HepG2 (cell line): Measurements from ENCODE around the gene POLE3. TPM values are rescaled to one million over a fixed set of nuclear protein-coding genes. Genes with fewer than 3 reads are reported as not detected.

Experiments used
- BRF2 ChIP-seq: sonication (generic); formaldehyde crosslinking; IDR thresholded peaks from 2 replicates; pipeline ENCODE4 v1.8.1; 2022; ENCODE audit warnings: mild to moderate bottlenecking, missing genetic modification reagents
- ELF3 ChIP-seq: IDR thresholded peaks from 2 replicates; pipeline ENCODE4 v1.6.1; 2016; ENCODE audit warnings: missing genetic modification reagents, missing compliant biosample characterization
- JARID2 ChIP-seq: sonication (generic); formaldehyde crosslinking; IDR thresholded peaks from 2 replicates; pipeline ENCODE4 v1.8.1; 2023; ENCODE audit warnings: missing genetic modification reagents, inconsistent platforms; ENCODE audit not compliant: insufficient replicate concordance
- KLF12 ChIP-seq: sonication (generic); formaldehyde crosslinking; IDR thresholded peaks from 2 replicates; pipeline ENCODE4 v1.4.0; 2020; ENCODE audit warnings: missing genetic modification reagents, borderline replicate concordance
- MATR3 ChIP-seq: sonication (generic); formaldehyde crosslinking; IDR thresholded peaks from 2 replicates; pipeline ENCODE4 v1.4.0; 2020; ENCODE audit warnings: missing genetic modification reagents
- MIER3 ChIP-seq: IDR thresholded peaks from 2 replicates; pipeline ENCODE4 v1.6.1; 2016; ENCODE audit warnings: missing compliant biosample characterization, borderline replicate concordance
- NPAS2 ChIP-seq: sonication (generic); formaldehyde crosslinking; IDR thresholded peaks from 2 replicates; pipeline ENCODE4 v1.8.0; 2022; ENCODE audit warnings: mild to moderate bottlenecking, missing genetic modification reagents, borderline replicate concordance
- PAWR ChIP-seq: sonication (generic); formaldehyde crosslinking; IDR thresholded peaks from 2 replicates; pipeline ENCODE4 v1.4.0; 2020; ENCODE audit warnings: missing genetic modification reagents, mild to moderate bottlenecking, borderline replicate concordance
- PPARG ChIP-seq: conservative IDR thresholded peaks from 2 replicates; pipeline ENCODE4 v1.6.1; 2016; ENCODE audit warnings: missing biosample characterization, missing genetic modification reagents
- SOX13 ChIP-seq, 3 experiments: fragments of 450-650 bp in 1 of 3; sonication (generic) in 1 of 3; formaldehyde crosslinking in 1 of 3; IDR thresholded peaks in 2 of 3; conservative IDR thresholded peaks in 1 of 3; 2 replicates each; pipeline versions ENCODE4 v1.5.0 to v1.6.1; 2016 to 2020; ENCODE audit warnings: antibody characterized with exemption in 1 of 3, mild to moderate bottlenecking in 1 of 3, missing compliant biosample characterization in 1 of 3, missing genetic modification reagents in 1 of 3, moderate library complexity in 1 of 3
- SP4 ChIP-seq: sonication (generic); formaldehyde crosslinking; IDR thresholded peaks from 2 replicates; pipeline ENCODE4 v1.8.1; 2023; ENCODE audit warnings: mild to moderate bottlenecking, missing genetic modification reagents
- SP5 ChIP-seq: IDR thresholded peaks from 2 replicates; pipeline ENCODE4 v1.6.1; 2016; ENCODE audit warnings: low read depth, borderline replicate concordance
- TCF7 ChIP-seq: sonication (generic); IDR thresholded peaks from 2 replicates; pipeline ENCODE4 v1.6.1; 2016; ENCODE audit warnings: antibody characterized with exemption, low read depth
- TFAP4 ChIP-seq: sonication (generic); IDR thresholded peaks from 2 replicates; pipeline ENCODE4 v1.6.1; 2016; ENCODE audit warnings: low read depth, borderline replicate concordance
- TFDP2 ChIP-seq: sonication (generic); formaldehyde crosslinking; IDR thresholded peaks from 2 replicates; pipeline ENCODE4 v1.4.0; 2020; ENCODE audit warnings: missing genetic modification reagents
- UBTF ChIP-seq: sonication (generic); formaldehyde crosslinking; IDR thresholded peaks from 2 replicates; pipeline ENCODE4 v1.4.0; 2020; ENCODE audit warnings: mild to moderate bottlenecking, missing genetic modification reagents
- ZNF333 ChIP-seq: sonication (generic); formaldehyde crosslinking; IDR thresholded peaks from 2 replicates; pipeline ENCODE4 v1.4.0; 2020; ENCODE audit warnings: mild to moderate bottlenecking, missing genetic modification reagents, borderline replicate concordance
- ZNF609 ChIP-seq: sonication (generic); formaldehyde crosslinking; IDR thresholded peaks from 2 replicates; pipeline ENCODE4 v1.4.0; 2020; ENCODE audit warnings: mild to moderate bottlenecking, missing genetic modification reagents, borderline replicate concordance
- polyA plus RNA-seq, 8 experiments: library from polyadenylated mRNA; depleted of rRNA in 3 of 8; stranded (reverse) in 7 of 8; unstranded in 1 of 8; fragments of >200 nt; fragmentation: Illumina TruSeq in 4 of 8; extraction: Trizol in 4 of 8; gene quantifications; 2 replicates each; pipeline versions ENCODE4 v1.2.1 to v1.2.3, GENCODE V29; 2011 to 2016; ENCODE audit warnings: low read depth in 4 of 8, missing spikeins in 1 of 8, mixed read lengths in 1 of 8; ENCODE audit not compliant: insufficient read depth in 1 of 8
- total RNA-seq, 5 experiments: library from RNA; depleted of rRNA; stranded (reverse); fragments of >200 nt; fragmentation: Illumina TruSeq; extraction: Trizol; gene quantifications; 2 replicates each; pipeline ENCODE4 v1.2.3, GENCODE V29; 2016; ENCODE audit warnings: low read depth in 1 of 5

POLE3 gene
- total and polyA plus RNA-seq, 2 of the 13 experiments (the other 11 are each of a cell fraction or from before 2014, with no cell fraction given): 36.0 to 77.2 TPM

- no peak for TF ChIP-seq ZNF609 (CRISPR knock-in tag)
- peak; percentile 43; the same call in 1 of the 2 replicates for TF ChIP-seq TFAP4
- TF ChIP-seq JARID2 (CRISPR knock-in tag): no peak
- peak; percentile 57 for TF ChIP-seq ELF3 (CRISPR knock-in tag)
- TF ChIP-seq TFDP2 (CRISPR knock-in tag): peak; percentile 94
- peak; percentile 85 for TF ChIP-seq BRF2
- TF ChIP-seq ZNF333 (CRISPR knock-in tag): peak; percentile 98; the same call in 1 of the 2 replicates
- no peak; the same call in 1 of the 2 replicates for TF ChIP-seq PAWR (CRISPR knock-in tag)
- no peak for TF ChIP-seq NPAS2 (CRISPR knock-in tag)
- TF ChIP-seq KLF12 (CRISPR knock-in tag): peak; percentile 92
- no peak for TF ChIP-seq PPARG (CRISPR knock-in tag)
- TF ChIP-seq MATR3 (CRISPR knock-in tag): no peak
- TF ChIP-seq UBTF (CRISPR knock-in tag): peak; percentile 60; the same call in 1 of the 2 replicates
- peak; percentile 82 for TF ChIP-seq SP5 (CRISPR knock-in tag)
- no peak for TF ChIP-seq TCF7
- peak; percentile 79; the same call in 1 of the 2 replicates for TF ChIP-seq MIER3 (CRISPR knock-in tag)
- TF ChIP-seq SP4 (CRISPR knock-in tag): peak; percentile 84
- TF ChIP-seq SOX13 (IDR thresholded peaks at IDR 0.05): 0 out of 2 replicates have a peak, but pooled peaks have one; percentile 34
- TF ChIP-seq SOX13 (CRISPR knock-in tag; conservative IDR thresholded peaks at IDR 0.05 in 1 of 2, IDR thresholded peaks at IDR 0.05 in 1 of 2): peak in 1 of 2 experiments; percentile 24; a peak in 2 of 4 replicates
These were observed at the start of gene POLE3, which contains the start of gene C9orf43 (continued) for GRCh38 chr9:113410207-113410864.
